ENCODE results near the gene CRYGS.

GRCh38 chr3:186519021-186519658, 25.0 kb downstream of the CRYGS start:
- TF ChIP-seq HOXA7 (CRISPR knock-in tag; IDR thresholded peaks at IDR 0.05) (no peak), EP300 (IDR thresholded peaks at IDR 0.05) (no peak), RCOR1 (IDR thresholded peaks at IDR 0.05; ENCODE audit: low read depth, low read length) (no peak), CHD2 (IDR thresholded peaks at IDR 0.05; ENCODE audit: low read length, partially characterized antibody) (no peak), NR3C1 (IDR thresholded peaks at IDR 0.05) (no peak), POLR2A (IDR thresholded peaks at IDR 0.05; ENCODE audit: low read length) (no peak), CTCF (IDR thresholded peaks at IDR 0.05) (no peak), RNF2 (IDR thresholded peaks at IDR 0.05; ENCODE audit: borderline replicate concordance, low read depth) (no peak)

All from A549 (cell line).